Heart right ventricle (tissue), 16 donors: ENCODE results near the gene HIGD1B. TPM values are rescaled to one million over a fixed set of nuclear protein-coding genes. Genes with fewer than 3 reads are reported as not detected.
A peak's percentile ranks its signal among the peaks of the same experiment; 100 is the strongest.

Experiments used
- ATAC-seq, 8 donors: fragments of 200-7000 bp; cut with Tn5 transposase; one replicate each; pipeline ENCODE4 v1.9.1; 2020; ENCODE audit warnings: mild to moderate bottlenecking in 8 of 8, moderate library complexity in 8 of 8, moderate number of reproducible peaks in 1 of 8
- DNase-seq, 2 donors: peaks; one replicate each; pipeline ENCODE4 v3.0.0-alpha.2; 2020
- H3K27ac ChIP-seq, 10 donors: fragments of 200-600 bp; sonication (generic) in 2 of 10; one replicate each; pipeline versions ENCODE4 v1.5.0 to v1.8.0; 2020 to 2022; ENCODE audit warnings: mild to moderate bottlenecking in 3 of 10
- H3K27me3 ChIP-seq, 7 donors: fragments of 200-600 bp; one replicate each; pipeline ENCODE4 v1.8.0; 2021 to 2022; ENCODE audit warnings: mild to moderate bottlenecking in 2 of 7
- H3K36me3 ChIP-seq, 9 donors: fragments of 200-600 bp; sonication (generic) in 1 of 9; one replicate each; pipeline versions ENCODE4 v1.5.0 to v1.8.0; 2020 to 2022; ENCODE audit warnings: mild to moderate bottlenecking in 2 of 9
- H3K4me1 ChIP-seq, 9 donors: fragments of 200-600 bp; sonication (generic) in 1 of 9; one replicate each; pipeline versions ENCODE4 v1.5.0 to v1.8.0; 2020 to 2022; ENCODE audit warnings: mild to moderate bottlenecking in 4 of 9
- H3K4me3 ChIP-seq, 10 donors: fragments of 200-600 bp; sonication (generic) in 2 of 10; one replicate each; pipeline versions ENCODE4 v1.5.0 to v1.8.0; 2020 to 2022; ENCODE audit warnings: mild to moderate bottlenecking in 7 of 10, moderate library complexity in 2 of 10
- H3K9me3 ChIP-seq, 11 donors: fragments of 200-600 bp in 10 of 11; sonication (generic) in 2 of 11; one replicate each; pipeline versions ENCODE4 v1.5.0 to v1.8.0; 2013 to 2022; ENCODE audit warnings: mild to moderate bottlenecking in 2 of 11, control low read depth in 1 of 11, moderate library complexity in 1 of 11
- CTCF ChIP-seq, 9 donors: fragments of 200-600 bp; sonication (generic) in 2 of 9; IDR thresholded peaks; one replicate each; pipeline versions ENCODE4 v1.5.0 to v1.8.0; 2021 to 2022; ENCODE audit warnings: antibody characterized with exemption in 9 of 9, mild to moderate bottlenecking in 5 of 9, moderate library complexity in 1 of 9
- WGBS, 2 donors: extraction: QIAGEN DNeasy Blood & Tissue Kit; methylation state at CpG; one replicate each; pipeline ENCODE4 v1.1.7; 2013; ENCODE audit warnings: inconsistent platforms in 1 of 2; 5-methylcytosine and 5-hydroxymethylcytosine counted together
- intact Hi-C, 10 donors: fragments of 100-400 bp; cut with DNase I; formaldehyde crosslinking; loops; one replicate each; pipeline versions ENCODE4 v1.11.1 to v1.14.2; 2022
- long read RNA-seq, 3 donors: library from polyadenylated mRNA; unstranded; transcript quantifications; one replicate each; pipeline ENCODE4 v2.0.0, GENCODE V29; 2020 to 2021
- polyA plus RNA-seq, 2 donors: library from polyadenylated mRNA; stranded (reverse); fragments of 200-250 nt; gene quantifications; one replicate each; pipeline ENCODE4 v1.2.3, GENCODE V29; 2013
- total RNA-seq, 10 donors: library from RNA; stranded (reverse); fragmentation: NEBNext Ultra II Directional in 3 of 10; extraction: Animal tissue kit (Norgen Biotek cat#: 25700) in 3 of 10; gene quantifications; one replicate each; pipeline versions ENCODE4 v1.2.1 to v1.2.4, GENCODE V29; 2021 to 2023
- donor health status: Arrhythmogenic right ventricular cardiomyopathy.
- donor health status: ischemic (EF 13 %, LVEDD 7.1; RV severe dilation, severe dysfunction).
- donor health status: healthy with polysubstance abuse.
- donor health status: DM: no; HTN: yes; CAD: no.
- donor health status: DM: no; HTN: no; CAD: no.
- donor health status: ischemic (EF 25% LVEDD 6.9; RV normal size, moderate dysfunction).
- donor health status: ischemic (EF 25% LVEDD 5.7; RV mildly dilated, moderate dysfunction).
- donor health status: healthy.
- donor health status: DM: yes; HTN: yes; CAD: no.
- donor health status: Ischemic cardiomyopathy.
- donor health status: ischemic (EF 35%, LVEDD 5.7; RV mildly dilated, moderate dysfunction).
- donor health status: nonischemic (EF 11% LVEDD 7.7; RV severe dilation, severe dysfunction).
- donor health status: DM: yes; HTN: yes; CAD: no.
- donor health status: PGD.
- donor health status: ischemic (EF 29% LVEDD 5.4; RV normal size, mild dysfunction).
- donor health status: nonischemic (EF 23%, LVEDD 6.1; RV moderate dilation, normal function).

The HIGD1B gene
- total RNA-seq (10 to 100 TPM in 4 of 10 donors, 1 to 10 TPM in 6; 4.7 to 26.6 (median 8.1) TPM), polyA plus RNA-seq (10 to 100 TPM; 24.3 to 61.9 TPM)
- long read RNA-seq, donor 1, transcript HIGD1B-201 (3 exons, 635 nt), result major isoform, 6 of 7 reads
- long read RNA-seq, donor 1, partial matches to known transcripts, result 0 of 7 reads
- long read RNA-seq, donor 1, other reads (novel, unspliced or antisense), result 1 of 7 reads
- long read RNA-seq, donor 2, transcript HIGD1B-201 (3 exons, 635 nt), result major isoform, 7 of 15 reads
- long read RNA-seq, donor 2, partial matches to known transcripts, result 0 of 15 reads
- long read RNA-seq, donor 2, other reads (novel, unspliced or antisense), result 7 of 15 reads
- long read RNA-seq, donor 3, partial matches to known transcripts, result 0 of 1 reads
- long read RNA-seq, donor 3, other reads (novel, unspliced or antisense), result 0 of 1 reads

DNA sequence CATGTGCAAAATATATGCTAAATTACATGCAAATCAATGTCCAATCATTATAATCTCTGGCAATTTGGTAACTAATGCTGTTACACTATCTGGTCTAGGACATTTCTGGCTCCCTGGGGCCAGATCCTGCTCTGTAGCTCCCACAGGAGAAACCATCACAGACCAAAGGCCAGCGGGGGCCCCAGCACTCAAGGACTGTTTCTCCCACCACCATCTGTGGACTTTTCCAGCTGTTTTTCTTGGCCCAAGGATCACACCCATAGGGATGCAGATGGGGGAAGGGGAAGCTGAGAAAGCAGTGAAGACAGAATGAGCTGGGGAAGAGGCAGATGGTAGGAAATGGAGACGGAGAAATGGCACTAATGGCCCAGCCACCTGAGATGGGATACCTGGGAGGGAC lies at the start of gene HIGD1B:
Gene HIGD1B (plus strand): TSS at position 298 of the 400 bp plus-strand sequence. CDS start 270 bp downstream, outside the sequence.
- H3K27me3 ChIP-seq, result no peaks in the 10 kb centered on the region
- DNase-seq (peak; percentile 44 to 59), ATAC-seq (peak in 7 of 8 donors; percentile 11 to 47 (median 19))
- no peak for TF ChIP-seq CTCF (IDR thresholded peaks at IDR 0.05)
- intact Hi-C loops, result no loop called here
- peak within 1 kb of the TSS; percentile 7 to 69 (median 54) for H3K27ac ChIP-seq
- 50 to 62% methylated on average over 2 of the region's 2 CpGs for WGBS, 2 donors
- no peaks in the 10 kb centered on the region for H3K9me3 ChIP-seq
- peaks cover 0 to 35% (median 10%) of the 10 kb centered on the region in 9 donors for H3K36me3 ChIP-seq
- peak within 1 kb of the TSS in 9 of 10 donors; percentile 11 to 48 (median 30) for H3K4me3 ChIP-seq
- peaks cover 0 to 26% (median 4%) of the 10 kb centered on the region in 9 donors for H3K4me1 ChIP-seq

- H3K9me3 ChIP-seq, result no peaks in the 10 kb centered on the region
- DNase-seq, result no peak
- intact Hi-C loops, result no loop called here
- WGBS, 2 donors, result 61 to 67% methylated on average over 2 of the region's 2 CpGs
- peak overlapping the region; percentile 42 to 85 (median 76) for H3K27ac ChIP-seq
- no peak for TF ChIP-seq CTCF (IDR thresholded peaks at IDR 0.05)
- H3K4me1 ChIP-seq, result peaks cover 4 to 87% (median 52%) of the 10 kb centered on the region in 9 donors
- ATAC-seq, result peak in 2 of 8 donors; percentile 64 to 74
- H3K4me3 ChIP-seq, result peak overlapping the region in 3 of 10 donors; percentile 8 to 18 (median 14)
- H3K27me3 ChIP-seq, result no peaks in the 10 kb centered on the region
- peaks cover 0 to 30% (median 0%) of the 10 kb centered on the region in 9 donors for H3K36me3 ChIP-seq
Observed at GRCh38 chr17:44798356-44798755, 49.3 kb upstream of the HIGD1B start.

- Histone ChIP-seq H3K27me3 (no peaks in the 10 kb centered on the region), H3K4me3 (no peak overlapping the region), H3K4me1 (peaks cover 0 to 69% (median 36%) of the 10 kb centered on the region in 9 donors), H3K36me3 (peaks cover 0 to 62% (median 4%) of the 10 kb centered on the region in 9 donors), H3K27ac (peak overlapping the region in 9 of 10 donors; percentile 17 to 80 (median 72)), H3K9me3 (no peaks in the 10 kb centered on the region)
- TF ChIP-seq CTCF (IDR thresholded peaks at IDR 0.05), result peak in 1 of 9 donors; percentile 13
- intact Hi-C loops, result no loop called here
- DNase-seq (no peak), ATAC-seq (peak in 4 of 8 donors; percentile 26 to 60 (median 48))
- 58 to 78% methylated on average over 5 of the region's 5 CpGs for WGBS, 2 donors
Observed at GRCh38 chr17:44801880-44802279, 45.8 kb upstream of the HIGD1B start.

- peaks cover 0 to 51% (median 18%) of the 10 kb centered on the region in 9 donors for H3K4me1 ChIP-seq
- peaks cover 0 to 59% (median 4%) of the 10 kb centered on the region in 9 donors for H3K36me3 ChIP-seq
- H3K4me3 ChIP-seq, result no peak overlapping the region
- no peaks in the 10 kb centered on the region for H3K27me3 ChIP-seq
- H3K9me3 ChIP-seq, result no peaks in the 10 kb centered on the region
- no peak for TF ChIP-seq CTCF (IDR thresholded peaks at IDR 0.05)
- DNase-seq, result peak; percentile 48 to 60
- ATAC-seq, result peak; percentile 59 to 91 (median 84)
- intact Hi-C loops, result no loop called here
- peak overlapping the region in 6 of 10 donors; percentile 3 to 80 (median 74) for H3K27ac ChIP-seq
- WGBS, 2 donors, result 68 to 70% methylated on average over 10 of the region's 10 CpGs
Observed at GRCh38 chr17:44804302-44805089, 43.2 kb upstream of the HIGD1B start.
